Glutamatergic neuron (in vitro differentiated cells): ENCODE results near the gene FOXO3. TPM values are rescaled to one million over a fixed set of nuclear protein-coding genes. Genes with fewer than 3 reads are reported as not detected.

Experiments used
- DNase-seq: peaks from one replicate; pipeline ENCODE4 v3.0.0; 2022
- H3K27ac Mint-ChIP-seq: one replicate; pipeline ENCODE4 v1.8.0; 2020; ENCODE audit warnings: mild to moderate bottlenecking, mixed read lengths, inconsistent platforms; ENCODE audit not compliant: unreplicated experiment
- H3K27me3 Mint-ChIP-seq: one replicate; pipeline ENCODE4 v1.8.0; 2020; ENCODE audit warnings: mild to moderate bottlenecking, moderate library complexity, mixed read lengths, inconsistent platforms; ENCODE audit not compliant: unreplicated experiment
- H3K36me3 Mint-ChIP-seq: one replicate; pipeline ENCODE4 v1.8.0; 2020; ENCODE audit warnings: mild to moderate bottlenecking, mixed read lengths, inconsistent platforms; ENCODE audit not compliant: unreplicated experiment
- H3K4me1 Mint-ChIP-seq: one replicate; pipeline ENCODE4 v1.8.0; 2020; ENCODE audit warnings: mild to moderate bottlenecking, low read depth, mixed read lengths, inconsistent platforms; ENCODE audit not compliant: unreplicated experiment
- H3K4me3 Mint-ChIP-seq: one replicate; pipeline ENCODE4 v1.8.0; 2020; ENCODE audit warnings: mild to moderate bottlenecking, mixed read lengths, inconsistent platforms; ENCODE audit not compliant: unreplicated experiment
- H3K9me3 Mint-ChIP-seq: one replicate; pipeline ENCODE4 v1.8.0; 2020; ENCODE audit warnings: mild to moderate bottlenecking, moderate library complexity, mixed read lengths, inconsistent platforms; ENCODE audit not compliant: unreplicated experiment
- total RNA-seq: library from RNA; stranded (reverse); fragmentation: NEBNext Ultra II Directional; extraction: Animal tissue kit (Norgen Biotek cat#: 25700); gene quantifications from one replicate; pipeline ENCODE4 v1.2.1, GENCODE V29; 2021; ENCODE audit not compliant: unreplicated experiment
- TF ChIP-seq, protein P1 (sequence below): fragments of 200-600 bp; sonication (generic); IDR thresholded peaks from one replicate; pipeline ENCODE4 v1.5.0; 2021; ENCODE audit not compliant: partially characterized antibody, unreplicated experiment

FOXO3 gene
- total RNA-seq, 1 donor from 2014 or later: 30.3 TPM

DNA sequence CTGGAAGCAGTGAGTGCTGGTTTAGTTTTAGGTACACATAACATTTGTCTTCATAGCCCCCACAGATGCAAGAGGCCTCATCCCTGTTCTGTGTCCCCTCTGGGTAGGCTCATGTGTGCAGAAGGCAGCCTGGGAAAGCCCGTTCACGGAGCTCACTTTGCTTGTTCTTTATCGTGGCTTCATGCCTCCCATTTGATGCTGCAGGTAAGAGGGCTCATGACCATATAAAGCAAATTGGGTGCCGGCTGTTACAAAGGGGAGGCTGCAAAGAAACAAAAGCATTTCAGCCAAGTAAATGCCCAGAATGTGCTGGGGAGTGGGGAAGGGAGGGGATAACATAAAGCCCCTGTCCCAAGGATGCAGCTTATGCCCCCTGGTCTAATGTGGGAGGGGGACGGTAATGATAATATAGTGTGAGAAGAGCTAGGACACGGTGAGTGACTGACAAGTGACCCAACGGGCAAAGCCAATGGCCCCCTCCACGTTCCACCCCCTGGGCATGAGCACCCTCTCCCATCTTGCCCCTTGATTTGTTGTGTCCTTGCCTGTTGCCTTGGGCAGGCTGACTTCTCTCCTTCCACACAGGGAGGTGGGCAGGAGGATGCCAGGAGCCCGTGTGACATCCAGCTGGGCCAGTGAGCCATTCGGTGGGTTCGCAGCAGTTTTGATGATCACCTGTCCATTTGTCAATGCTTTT is 138.0 kb downstream of the FOXO3 start:
- H3K9me3 Mint-ChIP-seq: peaks cover 3% of the 10 kb centered on the region
- H3K36me3 Mint-ChIP-seq: peaks cover 25% of the 10 kb centered on the region
- no peak for DNase-seq
- no peak overlapping the region for H3K4me3 Mint-ChIP-seq
- H3K4me1 Mint-ChIP-seq: no peaks in the 10 kb centered on the region
- TF ChIP-seq, protein P1, sequence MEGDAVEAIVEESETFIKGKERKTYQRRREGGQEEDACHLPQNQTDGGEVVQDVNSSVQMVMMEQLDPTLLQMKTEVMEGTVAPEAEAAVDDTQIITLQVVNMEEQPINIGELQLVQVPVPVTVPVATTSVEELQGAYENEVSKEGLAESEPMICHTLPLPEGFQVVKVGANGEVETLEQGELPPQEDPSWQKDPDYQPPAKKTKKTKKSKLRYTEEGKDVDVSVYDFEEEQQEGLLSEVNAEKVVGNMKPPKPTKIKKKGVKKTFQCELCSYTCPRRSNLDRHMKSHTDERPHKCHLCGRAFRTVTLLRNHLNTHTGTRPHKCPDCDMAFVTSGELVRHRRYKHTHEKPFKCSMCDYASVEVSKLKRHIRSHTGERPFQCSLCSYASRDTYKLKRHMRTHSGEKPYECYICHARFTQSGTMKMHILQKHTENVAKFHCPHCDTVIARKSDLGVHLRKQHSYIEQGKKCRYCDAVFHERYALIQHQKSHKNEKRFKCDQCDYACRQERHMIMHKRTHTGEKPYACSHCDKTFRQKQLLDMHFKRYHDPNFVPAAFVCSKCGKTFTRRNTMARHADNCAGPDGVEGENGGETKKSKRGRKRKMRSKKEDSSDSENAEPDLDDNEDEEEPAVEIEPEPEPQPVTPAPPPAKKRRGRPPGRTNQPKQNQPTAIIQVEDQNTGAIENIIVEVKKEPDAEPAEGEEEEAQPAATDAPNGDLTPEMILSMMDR: no peak
- no peak overlapping the region for H3K27ac Mint-ChIP-seq
- peaks cover 1% of the 10 kb centered on the region for H3K27me3 Mint-ChIP-seq

DNA sequence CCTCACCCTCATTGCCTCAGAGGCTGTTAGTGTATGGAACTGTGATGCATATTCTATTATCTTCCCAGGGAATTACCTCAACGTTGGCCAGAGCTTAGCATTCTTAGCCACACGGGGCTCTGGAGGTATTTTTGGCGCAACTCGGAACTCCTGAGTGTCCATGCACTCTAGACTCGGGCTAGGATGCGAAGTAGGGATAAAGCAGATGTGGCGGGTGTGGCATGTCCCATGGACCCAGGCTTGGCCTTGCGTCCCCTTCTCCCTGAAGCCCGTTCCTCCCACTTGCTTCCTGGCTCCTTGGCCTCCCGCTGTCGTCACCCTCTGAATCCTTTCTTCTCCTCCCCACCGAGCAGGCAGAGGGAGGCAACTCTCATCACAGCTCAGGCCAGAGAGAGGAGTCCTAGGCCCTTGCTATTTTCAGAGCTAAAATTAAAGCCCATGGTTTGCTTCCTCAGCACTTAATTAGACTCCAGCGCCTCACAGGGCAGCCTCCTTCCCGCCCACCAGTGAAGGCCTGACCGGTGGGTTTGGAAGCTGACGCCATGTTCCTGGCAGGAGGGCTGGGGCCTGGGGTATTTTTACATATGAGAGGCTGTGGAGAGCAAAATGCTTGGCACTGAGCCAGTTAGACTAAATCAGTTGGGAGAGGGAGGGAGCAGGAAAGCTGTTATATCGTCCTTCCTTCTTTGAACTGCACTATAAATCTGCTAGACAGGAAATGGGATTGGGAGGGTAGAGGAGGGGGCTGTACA is 138.7 kb downstream of the FOXO3 start:
- no peaks in the 10 kb centered on the region for H3K4me1 Mint-ChIP-seq
- H3K36me3 Mint-ChIP-seq: peaks cover 25% of the 10 kb centered on the region
- H3K4me3 Mint-ChIP-seq: no peak overlapping the region
- H3K9me3 Mint-ChIP-seq: peaks cover 3% of the 10 kb centered on the region
- no peak overlapping the region for H3K27ac Mint-ChIP-seq
- TF ChIP-seq, protein P1: no peak
- no peak for DNase-seq
- peaks cover 1% of the 10 kb centered on the region for H3K27me3 Mint-ChIP-seq

DNA sequence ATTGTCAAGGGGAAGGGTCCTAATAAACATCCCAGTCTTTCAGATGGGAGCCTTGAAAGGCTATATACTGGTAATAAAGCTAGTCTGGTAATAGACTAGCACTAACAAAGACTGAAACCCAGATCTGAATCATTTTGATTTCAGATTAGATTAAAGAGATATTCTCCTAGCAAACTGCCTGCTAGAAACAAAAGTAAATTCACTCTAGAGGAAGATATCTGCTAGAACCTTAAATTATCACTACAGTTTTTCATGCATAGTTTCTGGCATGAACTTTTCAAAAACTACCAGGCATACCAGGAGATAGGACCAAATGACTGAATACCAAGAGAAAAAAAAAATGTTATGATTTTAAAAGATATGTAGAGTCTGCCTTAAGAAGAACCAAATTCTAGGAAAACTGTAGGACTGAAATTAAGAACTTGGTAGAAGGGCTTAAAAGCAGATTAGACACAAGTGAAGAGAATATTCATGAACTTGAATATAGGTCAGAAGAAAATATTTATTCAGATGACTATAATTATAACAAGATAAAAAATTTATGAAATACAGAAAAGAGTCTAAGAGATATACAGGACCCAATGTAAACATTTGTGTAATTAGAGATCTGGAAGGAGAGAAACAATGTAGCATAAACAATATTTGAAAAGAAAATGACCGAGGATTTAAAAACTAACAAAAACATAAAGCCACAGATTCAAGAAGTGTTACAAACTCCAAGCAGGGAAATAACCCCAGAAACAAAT is 141.6 kb downstream of the FOXO3 start:
- Mint-ChIP-seq H3K4me1 (no peaks in the 10 kb centered on the region), H3K36me3 (peaks cover 31% of the 10 kb centered on the region)
- TF ChIP-seq, protein P1: no peak

GRCh38 chr6:108706649-108707048 is 145.9 kb downstream of the FOXO3 start:
- peaks cover 25% of the 10 kb centered on the region for H3K36me3 Mint-ChIP-seq
- no peak for DNase-seq
- H3K27ac Mint-ChIP-seq: no peak overlapping the region

More for the DNA sequence above, 141.6 kb downstream of the FOXO3 start:
- Mint-ChIP-seq H3K27me3 (peaks cover 1% of the 10 kb centered on the region), H3K9me3 (peaks cover 3% of the 10 kb centered on the region), H3K4me3 (no peak overlapping the region), H3K27ac (no peak overlapping the region)
- DNase-seq: no peak

More at GRCh38 chr6:108706649-108707048, 145.9 kb downstream of the FOXO3 start:
- H3K27me3 Mint-ChIP-seq: peaks cover 2% of the 10 kb centered on the region
- no peaks in the 10 kb centered on the region for H3K4me1 Mint-ChIP-seq
- no peak overlapping the region for H3K4me3 Mint-ChIP-seq
- peaks cover 5% of the 10 kb centered on the region for H3K9me3 Mint-ChIP-seq
- TF ChIP-seq, protein P1: no peak
